PC-9 (cell line): ENCODE data around the gene CCR5AS.

ENCODE experiments used
- EZH2 ChIP-seq: fragments of 200-600 bp; sonication (generic); IDR thresholded peaks from 2 replicates; pipeline ENCODE4 v1.8.0; 2017; ENCODE audit warnings: antibody characterized with exemption, low read depth
- TF ChIP-seq, protein P1 (sequence below): fragments of 200-600 bp; sonication (generic); conservative IDR thresholded peaks from 2 replicates; pipeline ENCODE4 v1.6.1; 2017; ENCODE audit warnings: mixed run types, antibody characterized with exemption, mild to moderate bottlenecking, moderate library complexity

DNA sequence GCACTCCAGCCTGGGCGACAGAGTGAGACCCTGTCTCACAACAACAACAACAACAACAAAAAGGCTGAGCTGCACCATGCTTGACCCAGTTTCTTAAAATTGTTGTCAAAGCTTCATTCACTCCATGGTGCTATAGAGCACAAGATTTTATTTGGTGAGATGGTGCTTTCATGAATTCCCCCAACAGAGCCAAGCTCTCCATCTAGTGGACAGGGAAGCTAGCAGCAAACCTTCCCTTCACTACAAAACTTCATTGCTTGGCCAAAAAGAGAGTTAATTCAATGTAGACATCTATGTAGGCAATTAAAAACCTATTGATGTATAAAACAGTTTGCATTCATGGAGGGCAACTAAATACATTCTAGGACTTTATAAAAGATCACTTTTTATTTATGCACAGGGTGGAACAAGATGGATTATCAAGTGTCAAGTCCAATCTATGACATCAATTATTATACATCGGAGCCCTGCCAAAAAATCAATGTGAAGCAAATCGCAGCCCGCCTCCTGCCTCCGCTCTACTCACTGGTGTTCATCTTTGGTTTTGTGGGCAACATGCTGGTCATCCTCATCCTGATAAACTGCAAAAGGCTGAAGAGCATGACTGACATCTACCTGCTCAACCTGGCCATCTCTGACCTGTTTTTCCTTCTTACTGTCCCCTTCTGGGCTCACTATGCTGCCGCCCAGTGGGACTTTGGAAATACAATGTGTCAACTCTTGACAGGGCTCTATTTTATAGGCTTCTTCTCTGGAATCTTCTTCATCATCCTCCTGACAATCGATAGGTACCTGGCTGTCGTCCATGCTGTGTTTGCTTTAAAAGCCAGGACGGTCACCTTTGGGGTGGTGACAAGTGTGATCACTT is 34.1 kb downstream of the CCR5AS start:
- TF ChIP-seq, protein P1, sequence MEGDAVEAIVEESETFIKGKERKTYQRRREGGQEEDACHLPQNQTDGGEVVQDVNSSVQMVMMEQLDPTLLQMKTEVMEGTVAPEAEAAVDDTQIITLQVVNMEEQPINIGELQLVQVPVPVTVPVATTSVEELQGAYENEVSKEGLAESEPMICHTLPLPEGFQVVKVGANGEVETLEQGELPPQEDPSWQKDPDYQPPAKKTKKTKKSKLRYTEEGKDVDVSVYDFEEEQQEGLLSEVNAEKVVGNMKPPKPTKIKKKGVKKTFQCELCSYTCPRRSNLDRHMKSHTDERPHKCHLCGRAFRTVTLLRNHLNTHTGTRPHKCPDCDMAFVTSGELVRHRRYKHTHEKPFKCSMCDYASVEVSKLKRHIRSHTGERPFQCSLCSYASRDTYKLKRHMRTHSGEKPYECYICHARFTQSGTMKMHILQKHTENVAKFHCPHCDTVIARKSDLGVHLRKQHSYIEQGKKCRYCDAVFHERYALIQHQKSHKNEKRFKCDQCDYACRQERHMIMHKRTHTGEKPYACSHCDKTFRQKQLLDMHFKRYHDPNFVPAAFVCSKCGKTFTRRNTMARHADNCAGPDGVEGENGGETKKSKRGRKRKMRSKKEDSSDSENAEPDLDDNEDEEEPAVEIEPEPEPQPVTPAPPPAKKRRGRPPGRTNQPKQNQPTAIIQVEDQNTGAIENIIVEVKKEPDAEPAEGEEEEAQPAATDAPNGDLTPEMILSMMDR = peak; percentile 76
- TF ChIP-seq EZH2 = no peak
